ENCODE measurements around the gene C2orf15. TPM values are rescaled to one million over a fixed set of nuclear protein-coding genes. Genes with fewer than 3 reads are reported as not detected.
"Not testable (repeated sequence)": the region's sequence is repeated elsewhere in the genome, so short reads cannot be mapped to it uniquely, and the experiment has no call there.

Gene C2orf15, protein sequence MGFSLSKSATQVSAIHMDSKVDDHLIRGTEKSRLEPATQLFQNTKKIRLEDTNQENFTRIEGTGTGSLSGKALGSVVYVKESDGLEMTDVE
- polyA plus RNA-seq (ENCODE audit: insufficient read length in 4 of 4): 10 to 100 TPM in 3 of 4 donors, 1 to 10 TPM in 1; 9.1 to 12.6 (median 11.0) TPM

DNA sequence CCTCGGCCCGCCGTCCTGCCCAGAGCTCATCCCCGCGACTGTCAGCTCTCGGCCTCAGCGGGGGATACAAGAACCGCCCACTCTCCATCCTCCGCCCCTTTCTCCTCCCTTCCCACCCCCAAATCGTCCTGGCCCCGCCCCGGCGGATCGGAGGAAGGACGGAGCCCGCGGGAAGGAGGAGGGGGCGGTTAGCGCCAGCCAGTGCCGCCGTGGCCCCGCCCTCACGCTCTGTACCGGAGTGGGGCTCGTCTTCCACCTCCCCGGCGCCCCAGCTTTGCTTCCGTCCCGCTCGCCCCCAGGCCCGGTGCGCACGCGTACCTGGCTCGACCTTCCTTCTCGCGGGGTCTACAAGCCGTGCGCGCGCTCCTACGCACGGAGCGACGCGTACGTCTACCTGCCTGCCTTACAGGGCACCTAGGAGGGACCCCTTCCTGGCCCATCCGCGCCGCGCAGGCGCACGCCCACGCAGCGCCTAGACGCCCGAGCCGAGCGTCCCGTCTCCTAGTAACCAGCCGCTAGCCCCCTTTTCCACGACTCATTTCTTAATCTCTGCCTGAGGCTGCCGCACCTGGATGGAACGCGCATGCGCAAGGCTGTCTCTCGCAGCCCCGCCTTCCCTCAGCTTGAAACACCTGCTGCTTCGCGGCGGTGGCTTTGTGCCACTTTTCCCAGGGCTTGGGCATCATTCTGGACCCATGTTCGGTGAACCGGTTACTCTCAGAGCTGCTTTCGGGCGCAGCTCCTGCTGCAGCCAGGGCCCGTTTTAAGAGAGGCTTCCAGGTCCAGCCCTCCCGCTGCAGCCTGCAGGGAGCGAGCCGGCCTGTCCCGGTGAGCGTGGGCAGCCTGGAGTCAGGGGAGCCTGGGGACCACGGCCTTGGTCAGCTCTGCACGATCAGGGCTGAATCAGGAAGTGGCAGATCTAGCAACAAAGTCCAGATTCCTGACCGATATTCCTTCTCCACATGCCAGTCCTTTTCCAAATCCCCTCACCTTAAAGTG, at the start of gene C2orf15:
TSS of gene C2orf15 (plus strand) at position 598 of the 999 bp plus-strand sequence. CDS start 8,852 bp downstream, outside the sequence.
- peak; percentile 80 to 91 (median 88) for DNase-seq (ENCODE audit: low read depth in 4 of 4, low spot score in 2 of 4)

DNA sequence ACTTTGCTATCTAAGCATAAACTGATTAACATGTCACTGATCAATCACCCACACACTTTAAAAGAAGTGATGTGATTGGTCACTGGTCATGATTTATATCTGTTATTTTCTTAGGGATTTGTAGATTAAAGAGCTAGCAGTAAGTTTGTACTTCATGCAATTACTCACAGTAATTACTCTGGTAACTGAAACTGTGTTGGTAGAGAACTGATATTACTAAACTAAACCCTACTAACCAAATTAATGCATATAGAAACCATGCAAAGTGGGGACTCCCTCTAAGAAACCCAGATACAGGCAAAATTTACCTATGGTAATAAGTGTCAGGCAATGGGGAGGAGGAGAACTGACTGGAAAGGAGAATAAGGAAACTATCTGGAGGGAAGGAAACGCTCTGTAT, 44.8 kb upstream of the C2orf15 start:
- DNase-seq (ENCODE audit: low read depth in 4 of 4, low spot score in 2 of 4): no peak

DNA sequence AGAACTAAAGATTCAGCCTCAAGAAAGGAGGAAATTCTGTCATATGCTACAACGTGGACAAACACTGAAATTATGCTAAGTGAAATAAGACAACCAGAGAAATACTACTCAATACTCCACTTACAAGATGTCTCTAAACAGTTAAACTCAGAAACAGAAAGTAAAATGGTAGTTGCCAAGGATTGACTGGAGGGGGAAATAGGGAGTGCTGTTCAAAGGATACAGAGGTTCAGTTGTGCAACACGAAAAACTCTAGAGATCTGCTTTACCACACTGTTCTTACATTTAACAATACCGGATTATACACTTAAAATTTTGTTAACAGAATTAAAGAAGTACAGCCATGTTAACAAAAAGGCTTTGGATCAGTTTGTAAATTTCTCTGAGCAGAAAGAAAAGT, 39.8 kb upstream of the C2orf15 start:
- no peak for DNase-seq (ENCODE audit: low read depth in 4 of 4, low spot score in 2 of 4)

DNA sequence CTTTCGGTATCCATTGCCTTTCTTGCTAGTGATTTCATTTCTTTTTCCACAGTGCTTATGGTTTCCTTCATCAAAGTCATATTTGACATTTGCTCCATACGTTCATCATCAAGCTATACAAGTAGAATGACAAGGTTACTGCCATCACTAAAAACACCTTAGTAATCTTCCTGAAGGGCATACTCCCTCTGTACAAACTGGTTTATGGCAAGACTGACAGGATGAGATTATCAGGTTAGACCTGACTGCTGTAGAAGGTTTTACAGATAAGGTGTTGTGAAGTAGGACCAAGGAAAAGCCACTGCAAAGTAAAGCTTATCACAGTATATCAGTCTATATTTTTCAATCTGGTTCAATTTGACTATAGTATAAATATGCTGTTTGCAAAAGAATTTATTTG, 37.5 kb upstream of the C2orf15 start:
- DNase-seq (ENCODE audit: low read depth in 4 of 4, low spot score in 2 of 4): no peak

DNA sequence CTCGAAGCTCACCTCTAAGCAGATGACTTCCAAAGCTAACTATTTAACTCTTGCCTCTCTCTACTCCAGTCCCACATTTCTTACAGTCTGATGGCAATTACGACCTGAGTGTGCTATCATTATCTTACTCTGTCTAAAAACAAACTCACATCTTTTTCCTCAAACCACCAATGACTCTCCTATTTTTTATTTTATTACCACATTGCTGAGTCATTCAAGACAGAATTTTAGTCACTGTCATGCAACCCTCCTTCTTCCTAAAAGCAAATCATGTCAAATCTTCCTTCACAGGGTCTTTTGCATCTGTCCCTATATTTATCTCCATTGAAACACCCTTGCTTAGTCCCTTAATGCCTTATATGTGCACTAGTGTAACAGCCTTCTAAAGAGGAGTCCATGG, 34.6 kb upstream of the C2orf15 start:
- DNase-seq (ENCODE audit: low read depth in 4 of 4, low spot score in 2 of 4): no peak

DNA sequence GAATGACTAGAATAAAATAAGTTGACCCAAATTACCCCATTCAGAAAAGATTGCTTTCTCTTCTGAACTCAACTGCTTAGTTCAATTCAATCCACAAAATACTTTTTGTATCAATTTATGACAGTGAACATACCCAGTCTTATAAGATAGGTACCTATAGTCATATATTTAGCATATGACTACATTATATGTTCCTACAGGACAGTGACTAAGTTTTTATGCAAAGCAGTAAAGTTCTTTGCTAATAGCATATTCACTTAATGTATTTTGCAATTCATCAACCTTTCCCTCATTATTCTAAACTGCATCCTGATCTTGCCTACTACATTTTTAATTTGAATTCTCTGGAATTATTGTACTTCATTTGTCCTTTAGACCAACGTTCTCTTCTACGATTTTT, 30.3 kb upstream of the C2orf15 start:
- DNase-seq (ENCODE audit: low read depth in 4 of 4, low spot score in 2 of 4): no peak

DNA sequence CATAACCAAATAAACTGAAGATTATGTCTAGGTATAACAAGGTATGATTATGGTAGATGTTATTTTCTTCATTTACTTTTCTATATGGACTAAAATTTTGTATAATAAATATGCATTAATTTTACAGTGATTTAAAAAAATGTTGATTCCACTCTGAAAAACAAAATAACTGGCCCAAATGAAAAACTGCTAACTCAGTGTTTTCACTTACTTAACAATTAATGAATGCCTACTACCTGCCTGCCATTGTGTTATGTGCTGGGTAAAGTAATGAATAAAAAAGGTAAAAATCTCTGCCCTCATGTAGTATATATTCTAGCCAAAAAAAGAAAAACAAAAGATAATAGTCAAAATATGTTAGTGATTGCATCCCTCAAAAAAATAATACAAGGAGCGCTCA, 29.6 kb upstream of the C2orf15 start:
- DNase-seq (ENCODE audit: low read depth in 4 of 4, low spot score in 2 of 4): no peak

DNA sequence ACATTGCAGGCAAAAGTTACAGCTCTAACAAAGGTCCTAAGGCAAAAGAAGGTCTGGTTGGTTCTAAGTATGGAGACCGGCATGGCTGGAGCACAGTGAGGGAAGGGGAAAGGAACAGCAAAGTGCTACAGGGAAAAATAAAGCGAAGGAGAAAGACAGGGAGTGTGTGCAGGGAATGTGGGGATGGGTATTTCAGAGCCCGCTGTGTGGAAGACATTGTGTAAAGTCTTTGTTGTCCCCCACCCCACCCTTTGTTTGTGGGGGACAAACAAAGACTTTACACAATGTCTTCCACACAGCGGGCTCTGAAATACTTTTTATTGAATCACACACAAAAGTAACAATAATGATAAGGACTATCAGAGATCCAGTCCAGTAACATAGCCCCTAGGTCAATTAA, 28.9 kb upstream of the C2orf15 start:
- DNase-seq (ENCODE audit: low read depth in 4 of 4, low spot score in 2 of 4): no peak

DNA sequence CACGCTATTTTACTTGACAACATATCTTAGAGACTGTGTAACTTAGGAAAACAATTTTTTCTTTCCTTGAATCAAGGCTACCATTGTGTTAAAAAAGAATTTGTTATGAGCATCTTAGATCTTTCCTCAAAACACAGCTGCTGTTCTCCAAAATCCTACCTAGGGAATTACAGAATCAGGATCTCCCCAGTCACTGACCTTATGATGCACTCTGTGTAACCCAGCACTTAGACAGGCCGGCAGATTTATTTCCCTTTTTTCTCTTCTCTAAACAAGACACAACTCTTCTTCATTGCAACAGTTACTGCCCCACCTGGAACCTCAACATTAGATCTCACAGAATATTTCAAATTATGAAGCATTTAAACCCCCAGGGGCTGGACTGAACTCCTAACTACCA, 13.5 kb upstream of the C2orf15 start:
- peak in 1 of 4 donors; percentile 4 for DNase-seq (ENCODE audit: low read depth in 4 of 4, low spot score in 2 of 4)

DNA sequence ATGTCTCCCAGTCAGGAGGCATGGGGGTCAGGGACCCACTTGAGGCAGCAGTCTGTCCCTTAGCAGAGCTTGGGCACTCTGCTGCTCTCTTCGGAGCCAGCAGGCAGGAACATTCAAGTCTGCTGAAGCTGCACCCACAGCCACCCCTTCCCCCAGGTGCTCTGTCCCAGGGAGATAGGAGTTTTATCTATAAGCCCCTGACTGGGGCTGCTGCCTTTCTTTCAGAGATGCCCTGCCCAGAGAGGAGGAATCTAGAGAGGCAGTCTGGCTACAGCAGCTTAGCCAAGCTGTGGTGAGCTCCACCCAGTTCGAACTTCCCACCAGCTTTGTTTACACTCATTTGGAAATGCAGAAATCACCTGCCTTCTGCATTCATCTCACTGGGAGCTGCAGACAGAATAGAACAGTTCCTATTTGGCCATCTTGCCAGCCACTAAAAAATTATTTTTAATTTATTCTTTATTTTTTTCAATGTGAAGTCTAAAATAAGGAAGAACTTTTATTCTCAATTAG, 6.4 kb upstream of the C2orf15 start:
- not testable (repeated sequence) for DNase-seq (ENCODE audit: low read depth in 4 of 4, low spot score in 2 of 4)

DNA sequence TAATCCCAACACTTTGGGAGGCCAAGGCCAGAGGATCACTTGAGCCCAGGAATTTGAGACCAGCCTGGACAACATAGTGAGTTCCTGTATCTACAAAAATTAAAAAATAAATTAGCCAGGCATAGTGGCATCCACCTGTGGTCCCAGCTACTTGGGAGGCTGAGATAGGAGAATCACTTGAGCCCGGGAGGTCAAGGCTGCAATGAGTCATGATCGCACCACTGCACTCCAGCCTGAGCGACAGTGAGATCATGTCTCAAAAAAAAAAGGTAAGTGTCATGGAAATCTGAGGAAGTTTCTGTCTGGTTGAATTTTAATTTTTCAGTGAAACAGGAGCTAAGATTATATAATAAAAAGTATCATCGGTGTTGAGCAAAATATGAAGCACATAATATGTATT, 2.5 kb upstream of the C2orf15 start:
- no peak for DNase-seq (ENCODE audit: low read depth in 4 of 4, low spot score in 2 of 4)

DNA sequence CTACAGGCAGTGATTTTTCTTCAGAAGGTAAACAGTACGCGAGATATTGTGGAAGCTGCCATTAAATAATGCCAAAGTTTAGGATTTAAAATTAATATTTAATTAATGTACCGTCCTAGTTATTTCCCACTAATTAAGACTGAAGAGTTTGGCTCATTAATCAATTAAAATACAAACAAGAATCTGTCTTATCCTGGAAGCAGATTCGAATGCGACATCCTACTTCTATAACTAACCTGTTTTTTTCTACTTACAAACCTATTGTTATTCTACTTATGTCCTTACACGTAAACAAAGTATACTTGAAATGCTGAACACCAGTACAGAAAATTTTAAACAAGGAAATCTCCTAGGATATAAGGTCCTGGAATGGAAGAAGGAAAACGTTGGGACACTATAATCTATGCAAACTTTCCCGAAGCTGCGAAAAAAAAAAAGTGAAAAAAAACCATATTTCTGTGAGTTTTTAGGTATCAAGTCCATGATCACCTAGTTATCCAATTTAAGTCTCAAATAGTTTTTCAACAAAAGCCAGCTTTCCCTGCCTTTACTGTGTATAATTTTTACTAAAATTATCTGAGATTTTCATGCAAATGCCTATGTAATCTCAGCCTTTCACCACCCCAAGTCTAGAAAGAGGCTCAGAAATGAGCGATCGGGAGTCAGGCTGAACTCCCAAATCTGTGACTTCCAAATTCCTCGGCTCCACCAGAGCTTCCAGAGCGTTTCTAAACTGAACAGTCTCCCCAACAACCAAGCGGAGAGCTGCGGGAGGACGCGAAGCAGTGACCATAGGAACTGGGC, 1.2 kb upstream of the C2orf15 start:
- DNase-seq (ENCODE audit: low read depth in 4 of 4, low spot score in 2 of 4): no peak

DNA sequence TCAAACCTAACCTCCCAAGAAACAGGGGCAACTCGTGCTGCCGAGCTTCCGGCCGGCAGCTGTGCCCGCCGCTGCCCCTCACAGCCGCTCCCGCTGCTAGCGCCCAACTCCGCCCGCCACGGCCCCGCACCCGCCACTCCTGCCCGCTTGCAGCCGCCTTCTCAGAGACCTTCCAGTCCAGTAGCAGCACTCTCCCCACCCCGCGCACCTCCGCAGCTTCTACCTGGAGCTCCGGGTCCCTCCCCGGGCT, 722 bp upstream of the C2orf15 start:
- DNase-seq (ENCODE audit: low read depth in 4 of 4, low spot score in 2 of 4): no peak

DNA sequence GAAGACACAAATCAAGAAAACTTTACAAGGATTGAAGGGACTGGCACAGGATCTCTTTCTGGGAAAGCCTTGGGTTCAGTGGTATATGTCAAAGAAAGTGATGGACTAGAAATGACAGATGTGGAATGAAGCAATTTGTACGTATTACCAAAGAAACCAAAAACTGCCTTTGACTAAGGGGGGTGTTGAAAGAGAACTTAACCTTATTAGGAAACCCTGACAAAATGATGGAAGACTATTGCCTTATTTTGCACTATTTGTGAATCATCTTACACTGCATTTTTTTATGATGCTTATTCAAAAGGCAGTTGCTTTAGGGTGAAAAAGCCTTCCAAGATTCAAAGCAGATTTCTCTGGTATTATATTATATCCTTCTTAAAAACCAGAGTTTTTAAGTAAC, 9.2 kb downstream of the C2orf15 start:
- no peak for DNase-seq (ENCODE audit: low read depth in 4 of 4, low spot score in 2 of 4)

DNA sequence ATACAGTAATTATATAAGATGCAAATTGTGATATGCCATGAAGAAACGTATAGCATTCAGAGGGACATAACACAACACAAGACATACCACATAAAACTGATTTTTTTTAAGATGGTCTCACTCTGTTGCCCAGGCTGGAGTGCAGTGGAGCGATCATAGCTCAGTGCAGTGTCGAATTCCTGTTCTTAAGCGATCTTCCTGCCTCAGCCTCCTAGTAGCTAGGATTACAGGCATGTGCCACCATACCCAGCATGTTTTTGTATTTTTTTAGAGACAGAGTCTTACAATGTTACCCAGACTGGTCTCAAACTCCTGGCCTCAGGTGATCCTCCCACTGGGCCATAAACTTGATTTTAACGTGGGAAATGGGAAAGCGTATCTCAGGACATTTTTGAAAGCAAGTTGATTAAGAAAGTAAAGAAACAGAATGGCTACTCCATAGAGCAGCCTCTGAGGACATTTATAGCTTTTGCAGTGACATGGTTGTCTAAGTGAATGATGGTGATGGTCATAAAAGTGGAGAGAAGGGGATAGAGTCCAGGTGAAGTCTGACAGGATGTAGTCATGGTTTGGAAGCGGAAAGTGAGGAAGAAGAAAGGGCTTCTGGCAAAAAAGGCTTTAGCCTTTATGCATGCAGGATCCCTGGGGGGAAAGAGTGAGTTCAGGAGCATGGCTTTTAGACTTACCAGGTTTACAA, 10.8 kb downstream of the C2orf15 start:
- no peak for DNase-seq (ENCODE audit: low read depth in 4 of 4, low spot score in 2 of 4)

DNA sequence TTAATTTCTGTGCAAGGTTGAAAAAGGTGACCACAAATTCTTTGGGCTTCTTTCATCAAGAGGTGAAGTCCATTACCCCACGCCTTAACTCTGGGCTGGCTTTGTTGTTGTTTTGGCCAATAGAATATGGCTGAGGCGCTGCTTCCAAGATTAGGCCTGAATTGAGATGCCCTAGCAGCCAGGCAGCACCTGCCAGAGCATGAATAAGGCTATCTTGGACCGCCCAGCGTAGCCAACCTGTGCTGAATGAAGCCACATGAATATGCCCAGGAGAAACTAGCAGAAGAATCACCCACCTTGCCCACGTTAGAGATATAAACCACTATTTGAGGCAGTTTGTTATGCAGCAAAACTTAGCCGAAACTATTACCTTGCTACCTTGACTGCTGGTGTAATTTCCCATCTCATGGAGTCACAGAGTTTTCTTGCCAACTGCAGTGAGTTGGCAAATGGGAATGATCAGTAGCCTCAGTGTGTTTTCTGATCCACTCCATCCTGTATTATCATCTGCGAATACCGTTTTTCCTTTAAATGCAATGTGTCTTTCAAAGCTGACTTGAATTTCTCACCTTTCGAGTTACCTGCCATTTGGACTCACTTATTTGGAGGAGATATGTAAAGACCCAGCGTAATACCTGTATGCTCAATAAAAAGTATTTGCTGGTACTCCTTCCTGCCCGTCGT, 12.6 kb downstream of the C2orf15 start:
- DNase-seq (ENCODE audit: low read depth in 4 of 4, low spot score in 2 of 4): no peak

DNA sequence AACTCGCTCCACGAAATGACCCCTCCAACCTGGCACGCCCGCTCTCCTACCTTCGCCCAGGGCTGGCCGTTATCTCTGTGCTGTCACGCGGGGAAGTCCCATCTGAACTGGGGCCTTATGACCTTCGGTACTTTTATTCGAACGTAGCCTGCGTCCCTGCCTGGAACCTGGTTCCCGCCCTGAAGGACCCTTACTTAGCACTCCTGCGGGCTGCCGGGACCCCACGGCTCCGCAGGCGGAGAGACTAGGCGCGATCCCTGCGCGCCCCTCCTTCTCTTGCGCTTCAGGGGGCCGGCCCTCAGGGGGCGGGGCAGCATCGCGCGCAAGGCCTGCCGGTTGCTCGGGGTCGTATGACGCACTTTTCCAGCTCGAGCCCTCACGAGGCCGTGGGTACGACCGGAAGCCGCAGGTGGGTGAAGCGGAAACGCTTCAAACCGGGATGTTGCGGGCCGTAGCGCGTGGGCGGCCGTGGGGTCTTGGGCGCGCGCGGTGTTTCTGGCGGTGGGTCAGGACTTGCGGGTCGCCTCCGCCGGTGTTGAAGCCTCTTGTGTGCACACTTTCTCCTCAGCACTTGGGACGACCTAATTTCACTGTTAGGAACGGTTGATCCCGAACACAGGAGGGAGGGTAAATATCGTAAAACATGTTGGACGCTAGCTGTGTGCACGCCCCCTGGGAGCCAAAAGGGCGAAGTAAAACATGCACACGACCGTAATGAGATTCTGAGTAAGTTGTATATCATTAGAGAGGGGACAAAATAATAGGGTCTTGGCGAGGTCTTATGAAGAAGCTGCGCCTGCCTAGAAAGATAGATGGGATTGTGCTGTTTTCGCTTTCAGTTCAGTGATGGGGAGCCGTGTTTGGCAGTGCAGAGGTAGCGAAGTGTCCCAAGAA, 13.4 kb downstream of the C2orf15 start, which contains the start of the genes LIPT1 and TSGA10:
TSS of gene LIPT1 (plus strand) at position 325 of the 894 bp plus-strand sequence. CDS start 6,991 bp downstream, outside the sequence.
TSS of gene TSGA10 (minus strand) at position 300 of the 894 bp plus-strand sequence. CDS start 45,503 bp downstream, outside the sequence.
- peak in 3 of 4 donors; percentile 79 to 89 (median 87) for DNase-seq (ENCODE audit: low read depth in 4 of 4, low spot score in 2 of 4)

DNA sequence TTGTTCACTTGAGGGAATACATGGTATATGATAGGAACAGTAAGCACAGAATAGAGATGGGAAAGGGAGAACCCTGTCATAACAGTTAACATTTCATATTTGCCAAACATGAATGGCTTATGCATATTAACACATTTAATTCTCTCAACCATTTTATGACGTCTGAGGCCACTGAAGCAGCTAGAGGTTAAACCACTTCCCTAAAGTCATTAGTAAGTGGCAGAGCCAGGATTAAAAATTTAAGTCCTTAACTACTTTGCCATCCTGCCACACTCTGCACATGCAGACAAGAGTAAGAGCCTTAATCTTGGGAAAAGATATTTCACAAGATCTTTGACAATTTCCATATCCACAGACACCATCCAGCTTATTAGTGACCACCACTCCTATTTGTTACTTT, 15.4 kb downstream of the C2orf15 start:
- DNase-seq (ENCODE audit: low read depth in 4 of 4, low spot score in 2 of 4): no peak

DNA sequence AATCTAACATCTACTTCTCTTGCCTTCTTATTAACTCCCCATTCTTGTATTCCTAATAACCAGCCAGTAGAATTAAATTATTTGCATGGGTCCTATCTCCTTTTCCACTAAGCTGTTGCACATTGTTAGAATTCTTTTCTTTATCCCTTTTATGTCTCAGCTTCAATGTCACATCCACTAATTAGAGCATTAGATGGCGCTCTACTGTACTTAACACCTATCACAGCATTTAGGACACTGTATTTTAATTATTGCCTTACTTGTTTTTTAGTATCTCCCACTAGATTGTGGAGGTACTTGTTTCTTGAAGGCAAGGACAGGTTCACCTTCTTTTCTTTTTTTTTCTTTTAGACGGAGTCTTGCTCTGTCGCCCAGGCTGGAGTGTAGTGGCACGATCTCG, 17.1 kb downstream of the C2orf15 start:
- DNase-seq (ENCODE audit: low read depth in 4 of 4, low spot score in 2 of 4): no peak
